ENCODE measurements around the gene DENND4A.

DNA sequence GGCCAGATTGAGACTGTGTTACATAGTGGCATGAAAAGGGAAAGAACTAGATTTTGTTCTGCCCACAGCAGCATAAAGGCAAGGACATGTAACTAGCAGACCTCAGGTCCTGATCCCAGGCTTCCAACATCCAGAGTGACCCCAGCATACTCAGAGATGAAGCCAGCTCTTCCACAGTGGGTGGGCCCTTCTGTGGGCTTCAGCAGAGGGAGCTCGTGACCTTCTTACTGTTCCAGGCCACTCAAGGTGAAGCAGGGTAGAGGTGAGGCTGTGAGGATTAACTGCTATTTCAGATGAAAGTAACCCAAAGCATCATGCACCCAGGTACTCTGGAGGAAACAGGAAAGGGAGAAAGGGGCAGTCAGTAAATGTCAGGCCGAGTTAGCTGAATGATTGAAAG is 171.3 kb downstream of the DENND4A start:
- no peak for TF ChIP-seq RFX5 (IDR thresholded peaks at IDR 0.05; ENCODE audit: low read depth, low read length)
- TF ChIP-seq, protein P1, sequence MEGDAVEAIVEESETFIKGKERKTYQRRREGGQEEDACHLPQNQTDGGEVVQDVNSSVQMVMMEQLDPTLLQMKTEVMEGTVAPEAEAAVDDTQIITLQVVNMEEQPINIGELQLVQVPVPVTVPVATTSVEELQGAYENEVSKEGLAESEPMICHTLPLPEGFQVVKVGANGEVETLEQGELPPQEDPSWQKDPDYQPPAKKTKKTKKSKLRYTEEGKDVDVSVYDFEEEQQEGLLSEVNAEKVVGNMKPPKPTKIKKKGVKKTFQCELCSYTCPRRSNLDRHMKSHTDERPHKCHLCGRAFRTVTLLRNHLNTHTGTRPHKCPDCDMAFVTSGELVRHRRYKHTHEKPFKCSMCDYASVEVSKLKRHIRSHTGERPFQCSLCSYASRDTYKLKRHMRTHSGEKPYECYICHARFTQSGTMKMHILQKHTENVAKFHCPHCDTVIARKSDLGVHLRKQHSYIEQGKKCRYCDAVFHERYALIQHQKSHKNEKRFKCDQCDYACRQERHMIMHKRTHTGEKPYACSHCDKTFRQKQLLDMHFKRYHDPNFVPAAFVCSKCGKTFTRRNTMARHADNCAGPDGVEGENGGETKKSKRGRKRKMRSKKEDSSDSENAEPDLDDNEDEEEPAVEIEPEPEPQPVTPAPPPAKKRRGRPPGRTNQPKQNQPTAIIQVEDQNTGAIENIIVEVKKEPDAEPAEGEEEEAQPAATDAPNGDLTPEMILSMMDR (conservative IDR thresholded peaks at IDR 0.05; ENCODE audit: low read depth, low read length) = no peak
- TF ChIP-seq MAZ (IDR thresholded peaks at IDR 0.05; ENCODE audit: borderline replicate concordance, low read depth, low read length) = no peak
- no peak for TF ChIP-seq BHLHE40 (IDR thresholded peaks at IDR 0.05; ENCODE audit: low read depth, low read length)
- TF ChIP-seq SMC3 (IDR thresholded peaks at IDR 0.05; ENCODE audit: low read depth, low read length) = no peak
